Measurements from ENCODE around the gene AMDHD2. TPM values are rescaled to one million over a fixed set of nuclear protein-coding genes. Genes with fewer than 3 reads are reported as not detected.

Gene AMDHD2
- polyA plus RNA-seq, 1 experiment: 15.9 TPM

DNA sequence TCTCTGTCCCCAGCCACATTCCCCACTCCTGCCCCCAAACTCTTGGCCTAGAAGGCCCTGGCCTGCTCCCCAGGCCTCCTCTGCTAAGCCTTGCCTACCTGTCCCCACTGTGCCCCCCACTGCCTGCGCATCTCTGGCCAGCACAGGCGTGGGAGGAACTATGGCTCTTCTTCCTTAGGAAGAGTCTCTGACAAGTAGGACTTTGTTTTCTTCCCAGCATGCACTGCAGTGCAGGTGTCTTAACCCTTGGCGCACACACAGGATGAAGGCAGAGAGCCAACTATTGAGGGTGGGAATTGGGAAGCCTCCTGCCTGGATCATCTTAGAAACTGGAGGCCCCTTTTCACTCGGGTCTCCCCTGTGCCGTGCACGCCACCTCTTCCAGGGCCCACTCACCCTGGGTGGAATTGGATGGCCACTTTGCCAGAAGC, 3.6 kb downstream of the AMDHD2 start:
- CTCF ChIA-PET: no interaction called here
- no peaks in the 10 kb centered on the region for H3K27me3 ChIP-seq (ENCODE audit: control insufficient read depth, insufficient read depth, low read length)
- POLR2A ChIA-PET: no interaction called here

DNA sequence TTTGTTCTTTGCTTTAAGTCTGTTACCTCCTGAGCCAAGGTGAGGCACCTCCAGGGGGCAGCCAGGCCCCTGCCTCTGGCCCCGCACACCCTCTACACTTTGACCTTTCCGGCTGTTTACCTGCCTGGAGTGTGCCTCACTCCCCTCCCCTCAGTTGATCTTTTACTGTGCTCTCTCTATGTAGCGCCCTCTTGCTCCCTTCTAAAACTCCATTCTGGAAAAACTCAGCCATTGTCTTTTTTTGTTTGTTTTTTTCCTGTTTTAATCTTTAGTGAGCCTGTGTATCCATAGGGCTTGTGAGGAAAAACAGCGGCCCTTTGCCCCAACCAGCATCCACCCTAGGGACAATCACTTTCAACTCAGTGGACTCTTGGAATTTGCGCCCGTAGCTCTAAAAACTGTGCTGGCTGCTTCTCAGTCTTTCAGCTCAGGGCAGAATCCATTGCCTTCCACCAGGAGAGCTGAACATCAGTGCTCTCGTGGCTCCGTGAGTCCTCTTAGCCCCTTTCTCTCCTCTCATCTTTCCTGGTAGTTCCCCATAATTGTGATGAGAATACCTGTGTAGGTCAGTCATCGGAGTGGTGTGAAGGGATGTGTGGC, 4.3 kb downstream of the AMDHD2 start:
- H3K4me3 ChIP-seq (ENCODE audit: low read depth, low read length): no peak overlapping the region
- H3K27me3 ChIP-seq (ENCODE audit: control insufficient read depth, insufficient read depth, low read length): no peaks in the 10 kb centered on the region
- ChIA-PET POLR2A (no interaction called here), CTCF (no interaction called here)
- H3K36me3 ChIP-seq (ENCODE audit: control insufficient read depth, insufficient read depth, low read length): peaks cover 34% of the 10 kb centered on the region
- DNase-seq (ENCODE audit: low read depth): no peak
- TF ChIP-seq, protein P1, sequence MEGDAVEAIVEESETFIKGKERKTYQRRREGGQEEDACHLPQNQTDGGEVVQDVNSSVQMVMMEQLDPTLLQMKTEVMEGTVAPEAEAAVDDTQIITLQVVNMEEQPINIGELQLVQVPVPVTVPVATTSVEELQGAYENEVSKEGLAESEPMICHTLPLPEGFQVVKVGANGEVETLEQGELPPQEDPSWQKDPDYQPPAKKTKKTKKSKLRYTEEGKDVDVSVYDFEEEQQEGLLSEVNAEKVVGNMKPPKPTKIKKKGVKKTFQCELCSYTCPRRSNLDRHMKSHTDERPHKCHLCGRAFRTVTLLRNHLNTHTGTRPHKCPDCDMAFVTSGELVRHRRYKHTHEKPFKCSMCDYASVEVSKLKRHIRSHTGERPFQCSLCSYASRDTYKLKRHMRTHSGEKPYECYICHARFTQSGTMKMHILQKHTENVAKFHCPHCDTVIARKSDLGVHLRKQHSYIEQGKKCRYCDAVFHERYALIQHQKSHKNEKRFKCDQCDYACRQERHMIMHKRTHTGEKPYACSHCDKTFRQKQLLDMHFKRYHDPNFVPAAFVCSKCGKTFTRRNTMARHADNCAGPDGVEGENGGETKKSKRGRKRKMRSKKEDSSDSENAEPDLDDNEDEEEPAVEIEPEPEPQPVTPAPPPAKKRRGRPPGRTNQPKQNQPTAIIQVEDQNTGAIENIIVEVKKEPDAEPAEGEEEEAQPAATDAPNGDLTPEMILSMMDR (IDR thresholded peaks at IDR 0.05; ENCODE audit: insufficient read depth, low read depth, low read length): no peak

More for the DNA sequence above, 3.6 kb downstream of the AMDHD2 start:
- Histone ChIP-seq H3K4me3 (ENCODE audit: low read depth, low read length) (no peak overlapping the region), H3K36me3 (ENCODE audit: control insufficient read depth, insufficient read depth, low read length) (peaks cover 34% of the 10 kb centered on the region)
- TF ChIP-seq, protein P1 (IDR thresholded peaks at IDR 0.05; ENCODE audit: insufficient read depth, low read depth, low read length): no peak
- DNase-seq (ENCODE audit: low read depth): no peak

DNA sequence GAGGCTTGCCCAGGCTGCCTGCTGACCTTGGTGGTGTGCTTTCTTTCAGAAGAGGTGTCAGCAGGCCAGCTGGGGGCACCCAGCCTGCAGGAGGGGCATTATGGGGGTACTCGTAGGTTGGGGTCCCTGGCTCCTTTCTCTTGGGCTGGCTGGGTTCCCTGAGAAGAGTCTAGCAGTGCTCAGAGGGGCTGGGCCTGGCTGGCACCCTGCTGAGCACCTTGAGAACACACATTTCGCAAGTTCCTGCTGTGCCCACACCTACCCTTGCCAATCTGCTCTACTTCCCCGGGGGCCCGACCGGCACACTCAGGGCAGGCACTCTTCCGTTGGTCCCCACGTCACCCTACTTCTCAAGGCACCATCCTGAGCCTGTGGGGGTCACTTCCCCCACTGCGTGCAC, 6.0 kb downstream of the AMDHD2 start:
- H3K4me3 ChIP-seq (ENCODE audit: low read depth, low read length): no peak overlapping the region
- DNase-seq (ENCODE audit: low read depth): no peak
- H3K36me3 ChIP-seq (ENCODE audit: control insufficient read depth, insufficient read depth, low read length): peaks cover 41% of the 10 kb centered on the region
- no peaks in the 10 kb centered on the region for H3K27me3 ChIP-seq (ENCODE audit: control insufficient read depth, insufficient read depth, low read length)
- ChIA-PET POLR2A (no interaction called here), CTCF (no interaction called here)
- TF ChIP-seq, protein P1 (IDR thresholded peaks at IDR 0.05; ENCODE audit: insufficient read depth, low read depth, low read length): no peak

DNA sequence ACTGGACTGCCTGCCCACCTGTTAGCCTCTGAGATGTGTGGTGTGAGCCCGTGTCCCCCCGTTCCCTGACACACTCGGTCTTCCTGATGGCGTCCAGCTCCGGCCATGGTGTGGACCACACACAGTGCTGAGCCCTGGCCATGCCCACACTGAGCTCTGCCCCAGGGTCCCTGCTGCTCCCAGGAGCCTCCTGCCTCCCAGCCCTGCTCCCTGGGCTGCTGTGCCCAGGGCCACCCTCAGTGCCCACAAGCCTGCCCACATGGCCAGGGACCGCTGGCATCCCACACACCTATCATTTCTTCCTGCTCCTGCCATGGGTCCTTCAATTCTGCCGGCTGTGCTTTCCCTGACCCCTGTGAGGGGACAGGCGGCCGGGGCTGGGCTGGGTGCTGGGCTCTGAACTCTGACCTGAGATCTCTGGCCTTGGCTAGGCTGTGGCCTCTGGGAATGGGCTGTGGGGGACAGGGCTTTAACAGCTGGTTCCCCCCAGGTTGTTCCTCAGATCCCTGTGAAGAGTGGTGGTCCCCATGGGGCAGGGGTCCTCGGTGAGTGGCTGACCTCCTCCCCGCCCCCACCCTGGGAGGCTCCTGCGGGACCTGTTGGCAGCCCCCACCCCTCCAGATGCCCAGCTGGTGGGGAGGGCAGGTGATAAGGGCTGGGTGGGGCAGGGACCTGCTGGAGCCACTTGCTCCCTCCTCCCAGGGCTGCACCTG, 7.1 kb downstream of the AMDHD2 start:
- no peaks in the 10 kb centered on the region for H3K27me3 ChIP-seq (ENCODE audit: control insufficient read depth, insufficient read depth, low read length)
- H3K36me3 ChIP-seq (ENCODE audit: control insufficient read depth, insufficient read depth, low read length): peaks cover 41% of the 10 kb centered on the region
- TF ChIP-seq, protein P1 (IDR thresholded peaks at IDR 0.05; ENCODE audit: insufficient read depth, low read depth, low read length): no peak
- H3K4me3 ChIP-seq (ENCODE audit: low read depth, low read length): no peak overlapping the region
- POLR2A ChIA-PET: no interaction called here
- no peak for DNase-seq (ENCODE audit: low read depth)
- CTCF ChIA-PET: interaction anchor here (0.6 kb wide), 1 partner anchor 66 kb away, joined by 3 read pairs; no protein-coding TSS in a partner anchor

DNA sequence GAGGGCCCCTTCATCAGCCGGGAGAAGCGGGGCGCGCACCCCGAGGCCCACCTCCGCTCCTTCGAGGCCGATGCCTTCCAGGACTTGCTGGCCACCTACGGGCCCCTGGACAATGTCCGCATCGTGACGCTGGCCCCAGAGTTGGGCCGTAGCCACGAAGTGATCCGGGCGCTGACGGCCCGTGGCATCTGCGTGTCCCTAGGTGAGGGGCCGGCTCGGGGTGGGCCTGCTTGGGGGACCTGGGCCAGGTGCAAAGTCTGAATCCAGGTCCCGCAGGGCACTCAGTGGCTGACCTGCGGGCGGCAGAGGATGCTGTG, 7.6 kb downstream of the AMDHD2 start:
- Histone ChIP-seq H3K27me3 (ENCODE audit: control insufficient read depth, insufficient read depth, low read length) (no peaks in the 10 kb centered on the region), H3K4me3 (ENCODE audit: low read depth, low read length) (no peak overlapping the region), H3K36me3 (ENCODE audit: control insufficient read depth, insufficient read depth, low read length) (peaks cover 41% of the 10 kb centered on the region)
- TF ChIP-seq, protein P1 (IDR thresholded peaks at IDR 0.05; ENCODE audit: insufficient read depth, low read depth, low read length): no peak
- ChIA-PET CTCF (no interaction called here), POLR2A (no interaction called here)
- no peak for DNase-seq (ENCODE audit: low read depth)
